Endodermal cell (in vitro differentiated cells): ENCODE results near the gene PPP1R37. TPM values are rescaled to one million over a fixed set of nuclear protein-coding genes. Genes with fewer than 3 reads are reported as not detected.
A peak's percentile ranks its signal among the peaks of the same experiment; 100 is the strongest.

Experiments
- DNase-seq: peaks from one replicate; pipeline ENCODE4 v3.0.0-alpha.2; 2017
- H3K27ac ChIP-seq: 2 replicates; pipeline ENCODE4 v1.5.1; 2013; ENCODE audit warnings: mild to moderate bottlenecking, low read depth, low read length, moderate library complexity
- H3K27me3 ChIP-seq: 2 replicates; pipeline ENCODE4 v1.6.1; 2013; ENCODE audit warnings: mild to moderate bottlenecking, low read length, moderate library complexity; ENCODE audit not compliant: insufficient read depth, control insufficient read depth, poor library complexity, severe bottlenecking
- H3K36me3 ChIP-seq: 2 replicates; pipeline ENCODE4 v1.7.0; 2013; ENCODE audit warnings: mild to moderate bottlenecking, low read length, moderate library complexity; ENCODE audit not compliant: control insufficient read depth, insufficient read depth
- H3K4me1 ChIP-seq: one replicate; pipeline ENCODE4 v1.7.0; 2013; ENCODE audit warnings: low read length; ENCODE audit not compliant: control insufficient read depth, insufficient read depth
- H3K4me3 ChIP-seq: 2 replicates; pipeline ENCODE4 v1.5.1; 2013; ENCODE audit warnings: mild to moderate bottlenecking, low read length, moderate library complexity
- H3K9ac ChIP-seq: 2 replicates; pipeline ENCODE4 v1.6.1; 2013; ENCODE audit warnings: mild to moderate bottlenecking, low read length, moderate library complexity; ENCODE audit not compliant: poor library complexity, severe bottlenecking; ENCODE audit errors: extremely low read depth
- H3K9me3 ChIP-seq: 2 replicates; pipeline ENCODE4 v1.6.1; 2013; ENCODE audit warnings: mild to moderate bottlenecking, low read length, moderate library complexity; ENCODE audit not compliant: control insufficient read depth
- H3K27ac Mint-ChIP-seq: 2 replicates; pipeline ENCODE4 v1.8.0; 2020; ENCODE audit warnings: mixed read lengths
- H3K27me3 Mint-ChIP-seq: 2 replicates; pipeline ENCODE4 v1.8.0; 2021; ENCODE audit warnings: mild to moderate bottlenecking, mixed read lengths; ENCODE audit not compliant: insufficient read depth
- H3K36me3 Mint-ChIP-seq: 2 replicates; pipeline ENCODE4 v1.8.0; 2020; ENCODE audit warnings: low read depth, mixed read lengths
- H3K4me1 Mint-ChIP-seq: 2 replicates; pipeline ENCODE4 v1.8.0; 2020; ENCODE audit warnings: mixed read lengths
- H3K4me3 Mint-ChIP-seq: 2 replicates; pipeline ENCODE4 v1.8.0; 2020; ENCODE audit warnings: mild to moderate bottlenecking, moderate library complexity, mixed read lengths
- H3K9me3 Mint-ChIP-seq: 2 replicates; pipeline ENCODE4 v1.8.0; 2020; ENCODE audit warnings: mild to moderate bottlenecking, mixed read lengths
- WGBS, 2 experiments: methylation state at CpG; one replicate each; pipeline versions ENCODE4 v1.1.5 to v1.1.7; 2013; ENCODE audit warnings: missing lambda C conversion rate in 2 of 2, mixed read lengths in 1 of 2; ENCODE audit not compliant: insufficient coverage in 1 of 2, insufficient read length in 1 of 2; 5-methylcytosine and 5-hydroxymethylcytosine counted together
- total RNA-seq, 2 donors: library from RNA; stranded (reverse); fragmentation: NEBNext Ultra II Directional in 1 of 2; extraction: Animal tissue kit (Norgen Biotek cat#: 25700) in 1 of 2; gene quantifications; 2 replicates in 1 of 2; 3 replicates in 1 of 2; pipeline ENCODE4 v1.2.1, GENCODE V29; 2021
- TF ChIP-seq, protein P1 (sequence below): fragments of 200-600 bp; sonication (generic); conservative IDR thresholded peaks from 2 replicates; pipeline ENCODE4 v1.5.0; 2021; ENCODE audit warnings: antibody characterized with exemption, mild to moderate bottlenecking

The PPP1R37 gene
- total RNA-seq, 2 donors from 2014 or later, result 23.6 to 32.5 TPM

- peaks cover under 1% of the 10 kb centered on the region for H3K36me3 ChIP-seq
These were observed 93.7 kb downstream of the PPP1R37 start for GRCh38 chr19:45186509-45187334.

DNA sequence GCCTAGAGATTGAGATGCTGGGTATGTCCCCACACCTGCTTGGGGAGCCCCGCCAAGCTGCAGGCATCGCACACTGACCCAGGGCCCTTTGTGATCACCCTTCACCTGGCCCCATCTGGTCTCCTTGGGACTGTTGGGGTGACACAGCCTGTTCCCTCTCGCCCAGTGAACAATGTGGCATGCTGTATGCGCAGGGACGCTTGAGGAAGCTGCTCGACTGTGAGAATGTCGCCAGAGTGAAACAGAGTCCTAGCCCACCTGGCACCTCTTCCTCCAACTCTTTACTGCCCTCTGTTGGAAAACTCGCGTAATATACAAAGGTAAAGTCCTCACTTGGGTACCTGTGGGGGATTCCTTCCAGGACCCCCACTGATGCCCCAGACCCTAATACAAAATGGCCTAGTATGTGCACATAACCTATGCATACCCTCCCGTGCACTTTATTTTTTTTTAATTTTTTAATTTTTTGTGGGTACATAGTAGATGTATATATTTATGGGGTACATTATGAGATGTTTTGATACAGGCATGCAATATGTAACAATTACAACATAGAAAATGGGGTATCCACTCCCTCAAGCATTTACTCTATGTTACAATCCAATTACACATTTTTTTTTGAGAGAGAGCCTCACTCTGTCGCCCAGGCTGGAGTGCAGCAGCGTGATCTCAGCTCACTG, 94.6 kb downstream of the PPP1R37 start:
- H3K27ac ChIP-seq, result no peak overlapping the region
- no peaks in the 10 kb centered on the region for H3K9me3 ChIP-seq
- peaks cover 9% of the 10 kb centered on the region for H3K27me3 Mint-ChIP-seq
- no peaks in the 10 kb centered on the region for H3K36me3 Mint-ChIP-seq
- peak; percentile 81 for DNase-seq
- peaks cover 5% of the 10 kb centered on the region for H3K4me1 ChIP-seq
- H3K4me3 Mint-ChIP-seq, result no peak overlapping the region
- no peak overlapping the region for H3K9ac ChIP-seq
- no peaks in the 10 kb centered on the region for H3K36me3 ChIP-seq
- no peaks in the 10 kb centered on the region for H3K4me1 Mint-ChIP-seq
- WGBS, 2 experiments, result 43 to 47% methylated on average over 8 to 11 of the region's 12 CpGs
- TF ChIP-seq, protein P1, sequence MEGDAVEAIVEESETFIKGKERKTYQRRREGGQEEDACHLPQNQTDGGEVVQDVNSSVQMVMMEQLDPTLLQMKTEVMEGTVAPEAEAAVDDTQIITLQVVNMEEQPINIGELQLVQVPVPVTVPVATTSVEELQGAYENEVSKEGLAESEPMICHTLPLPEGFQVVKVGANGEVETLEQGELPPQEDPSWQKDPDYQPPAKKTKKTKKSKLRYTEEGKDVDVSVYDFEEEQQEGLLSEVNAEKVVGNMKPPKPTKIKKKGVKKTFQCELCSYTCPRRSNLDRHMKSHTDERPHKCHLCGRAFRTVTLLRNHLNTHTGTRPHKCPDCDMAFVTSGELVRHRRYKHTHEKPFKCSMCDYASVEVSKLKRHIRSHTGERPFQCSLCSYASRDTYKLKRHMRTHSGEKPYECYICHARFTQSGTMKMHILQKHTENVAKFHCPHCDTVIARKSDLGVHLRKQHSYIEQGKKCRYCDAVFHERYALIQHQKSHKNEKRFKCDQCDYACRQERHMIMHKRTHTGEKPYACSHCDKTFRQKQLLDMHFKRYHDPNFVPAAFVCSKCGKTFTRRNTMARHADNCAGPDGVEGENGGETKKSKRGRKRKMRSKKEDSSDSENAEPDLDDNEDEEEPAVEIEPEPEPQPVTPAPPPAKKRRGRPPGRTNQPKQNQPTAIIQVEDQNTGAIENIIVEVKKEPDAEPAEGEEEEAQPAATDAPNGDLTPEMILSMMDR, result peak; percentile 87
- H3K4me3 ChIP-seq, result no peak overlapping the region
- H3K9me3 Mint-ChIP-seq, result no peaks in the 10 kb centered on the region
- no peaks in the 10 kb centered on the region for H3K27me3 ChIP-seq
- H3K27ac Mint-ChIP-seq, result no peak overlapping the region

More at GRCh38 chr19:45186509-45187334, 93.7 kb downstream of the PPP1R37 start:
- Mint-ChIP-seq H3K36me3 (no peaks in the 10 kb centered on the region), H3K27ac (no peak overlapping the region), H3K4me1 (no peaks in the 10 kb centered on the region), H3K9me3 (no peaks in the 10 kb centered on the region), H3K4me3 (no peak overlapping the region), H3K27me3 (peaks cover 9% of the 10 kb centered on the region)
- WGBS, 2 experiments, result 91 to 94% methylated on average over 10 to 12 of the region's 12 CpGs
- Histone ChIP-seq H3K4me3 (no peak overlapping the region), H3K27me3 (no peaks in the 10 kb centered on the region), H3K9ac (no peak overlapping the region), H3K4me1 (peaks cover 3% of the 10 kb centered on the region), H3K27ac (no peak overlapping the region), H3K9me3 (no peaks in the 10 kb centered on the region)
- DNase-seq, result no peak
- TF ChIP-seq, protein P1, result no peak

- no peak overlapping the region for H3K27ac ChIP-seq
- no peak for DNase-seq
- H3K9me3 ChIP-seq, result no peaks in the 10 kb centered on the region
- no peak overlapping the region for H3K9ac ChIP-seq
- no peak overlapping the region for H3K4me3 Mint-ChIP-seq
- H3K36me3 Mint-ChIP-seq, result no peaks in the 10 kb centered on the region
- TF ChIP-seq, protein P1, result no peak
- peaks cover 5% of the 10 kb centered on the region for H3K4me1 ChIP-seq
- no peaks in the 10 kb centered on the region for H3K9me3 Mint-ChIP-seq
- H3K4me1 Mint-ChIP-seq, result no peaks in the 10 kb centered on the region
- no peak overlapping the region for H3K4me3 ChIP-seq
- WGBS, 2 experiments, result 96% methylated on average over 1 of the region's 1 CpG; no CpG with 5 or more reads in 1 of the 2 experiments
- peaks cover 7% of the 10 kb centered on the region for H3K27me3 Mint-ChIP-seq
- H3K27me3 ChIP-seq, result no peaks in the 10 kb centered on the region
- H3K27ac Mint-ChIP-seq, result no peak overlapping the region
- no peaks in the 10 kb centered on the region for H3K36me3 ChIP-seq
These were observed 97.0 kb downstream of the PPP1R37 start for GRCh38 chr19:45189971-45190370.
